ENCODE data around the gene FUBP1.

- no peak for TF ChIP-seq POLR2A (IDR thresholded peaks at IDR 0.05)
- TF ChIP-seq, protein P1, sequence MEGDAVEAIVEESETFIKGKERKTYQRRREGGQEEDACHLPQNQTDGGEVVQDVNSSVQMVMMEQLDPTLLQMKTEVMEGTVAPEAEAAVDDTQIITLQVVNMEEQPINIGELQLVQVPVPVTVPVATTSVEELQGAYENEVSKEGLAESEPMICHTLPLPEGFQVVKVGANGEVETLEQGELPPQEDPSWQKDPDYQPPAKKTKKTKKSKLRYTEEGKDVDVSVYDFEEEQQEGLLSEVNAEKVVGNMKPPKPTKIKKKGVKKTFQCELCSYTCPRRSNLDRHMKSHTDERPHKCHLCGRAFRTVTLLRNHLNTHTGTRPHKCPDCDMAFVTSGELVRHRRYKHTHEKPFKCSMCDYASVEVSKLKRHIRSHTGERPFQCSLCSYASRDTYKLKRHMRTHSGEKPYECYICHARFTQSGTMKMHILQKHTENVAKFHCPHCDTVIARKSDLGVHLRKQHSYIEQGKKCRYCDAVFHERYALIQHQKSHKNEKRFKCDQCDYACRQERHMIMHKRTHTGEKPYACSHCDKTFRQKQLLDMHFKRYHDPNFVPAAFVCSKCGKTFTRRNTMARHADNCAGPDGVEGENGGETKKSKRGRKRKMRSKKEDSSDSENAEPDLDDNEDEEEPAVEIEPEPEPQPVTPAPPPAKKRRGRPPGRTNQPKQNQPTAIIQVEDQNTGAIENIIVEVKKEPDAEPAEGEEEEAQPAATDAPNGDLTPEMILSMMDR (IDR thresholded peaks at IDR 0.05 in 8 of 11, conservative IDR thresholded peaks at IDR 0.05 in 3 of 11) = no peak
Observed at GRCh38 chr1:77972080-77972479, 6.8 kb downstream of the FUBP1 start.

All from spleen (tissue), 7 donors.